Mesenteric fat pad (tissue), 1 donor: ENCODE results near the gene TUBA1B. TPM values are rescaled to one million over a fixed set of nuclear protein-coding genes. Genes with fewer than 3 reads are reported as not detected.

Experiments used
- DNase-seq: peaks from one replicate; pipeline ENCODE4 v3.0.0-alpha.2; 2020; ENCODE audit warnings: low spot score
- total RNA-seq: library from RNA; stranded (reverse); fragmentation: NEBNext Ultra II Directional; extraction: Animal tissue kit (Norgen Biotek cat#: 25700); gene quantifications from one replicate; pipeline ENCODE4 v1.2.1, GENCODE V29; 2021
- donor health status: DM: yes; HTN: yes; CAD: no.

The TUBA1B gene
- total RNA-seq, 1 donor from 2014 or later = 737 TPM

GRCh38 chr12:49091056-49091835 is 39.9 kb downstream of the TUBA1B start:
- DNase-seq = no peak

DNA sequence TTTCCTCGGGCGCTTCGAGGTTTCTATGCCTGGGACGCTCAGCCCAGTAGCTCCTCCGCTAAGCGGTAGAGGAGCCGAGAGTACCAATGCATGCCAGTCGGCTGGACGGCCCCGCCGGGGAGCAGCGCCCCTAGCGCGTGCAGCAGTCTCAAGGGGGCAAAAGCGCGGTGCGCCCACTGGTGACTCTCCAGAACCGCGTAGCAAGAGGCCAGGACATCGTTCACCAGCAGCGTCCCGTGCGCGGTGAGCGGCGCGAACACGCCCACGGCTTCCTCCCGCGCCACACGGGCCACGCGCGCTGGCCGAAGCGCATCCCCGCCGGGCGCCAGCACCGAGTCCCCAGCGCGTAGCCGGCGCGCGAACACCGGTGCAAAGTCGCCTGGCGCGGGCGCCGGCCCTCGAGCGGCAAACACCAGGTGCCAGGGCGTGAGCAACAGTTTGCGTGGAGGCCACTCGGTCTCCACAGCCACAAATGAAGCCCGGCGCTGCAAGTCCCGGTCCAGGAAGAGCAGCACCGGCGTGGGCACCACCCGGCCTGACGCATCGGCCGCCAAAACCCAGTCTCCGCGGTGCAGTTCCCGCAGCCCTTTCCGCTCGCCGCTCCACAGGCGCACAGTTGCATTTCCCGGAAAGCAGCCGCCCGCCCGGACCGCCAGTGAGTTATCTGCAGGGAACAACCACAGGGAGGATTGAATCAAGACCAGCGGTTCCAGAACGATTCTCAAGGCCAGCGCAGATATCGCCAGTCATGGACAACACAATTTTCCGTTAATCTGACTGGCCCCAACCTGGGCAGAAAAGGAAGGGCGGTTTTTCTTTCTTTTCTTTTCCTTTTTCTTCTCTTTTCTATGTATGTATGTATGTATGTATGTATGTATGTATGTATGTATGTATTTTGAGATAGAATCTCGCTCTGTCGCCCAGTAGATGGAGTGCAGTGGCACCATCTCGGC is 41.1 kb downstream of the TUBA1B start:
- DNase-seq = peak; percentile 93

DNA sequence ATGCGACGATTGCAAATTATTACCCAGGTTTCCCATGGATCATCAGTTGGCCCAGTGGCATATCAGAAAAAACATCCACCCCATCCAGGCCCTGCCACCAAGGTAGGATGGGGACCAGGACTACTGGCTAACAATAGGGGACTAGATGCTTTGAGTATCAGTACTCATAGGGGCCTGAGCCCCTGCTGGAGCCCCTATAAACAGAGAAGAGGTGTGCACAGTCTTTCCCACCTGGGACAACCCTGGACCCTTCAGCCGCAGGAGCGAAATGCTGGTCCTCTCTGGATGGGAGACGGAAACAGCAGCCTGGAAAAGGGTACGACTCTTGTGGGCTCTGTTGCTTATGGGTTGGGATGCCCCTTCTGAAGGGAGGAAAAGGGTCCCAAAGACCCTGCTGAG is 42.3 kb downstream of the TUBA1B start:
- no peak for DNase-seq

GRCh38 chr12:49088150-49088931 is 42.9 kb downstream of the TUBA1B start:
- DNase-seq = no peak

- no peak for DNase-seq
Observed at GRCh38 chr12:49086116-49086515, 45.1 kb downstream of the TUBA1B start.

GRCh38 chr12:49084438-49084837 is 46.8 kb downstream of the TUBA1B start:
- DNase-seq = no peak

DNA sequence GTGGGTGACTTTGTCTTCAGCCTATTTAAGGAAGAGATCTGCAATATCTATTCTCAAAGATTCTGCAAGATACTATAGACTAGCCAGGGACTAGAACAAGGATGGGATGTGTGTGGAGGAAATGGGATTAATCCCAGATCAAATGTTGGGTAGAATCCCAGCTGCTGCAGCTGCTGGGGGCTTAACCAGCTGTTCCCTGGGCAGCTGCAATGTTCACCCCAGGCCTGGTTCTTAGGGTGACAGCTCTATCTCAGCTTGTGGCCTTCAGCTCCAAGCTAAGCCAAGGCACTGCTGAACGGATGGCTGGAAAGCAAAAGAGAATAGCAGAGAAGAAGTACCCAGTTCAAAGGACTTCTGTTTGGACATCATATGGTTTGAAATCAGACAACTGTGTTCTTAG is 51.4 kb downstream of the TUBA1B start:
- DNase-seq = no peak

Other genes with a start within 250 kb of the TUBA1B start
- 34.2 TPM for gene FKBP11, start 205.9 kb downstream of the TUBA1B start, total RNA-seq
- 149 TPM for gene ARF3, start 173.9 kb downstream of the TUBA1B start, total RNA-seq
- 0.48 TPM for gene WNT10B, start 159.7 kb downstream of the TUBA1B start, total RNA-seq
- gene WNT1, start 153.1 kb downstream of the TUBA1B start, total RNA-seq = not detected
- 0.10 TPM for gene DDN, start 132.0 kb downstream of the TUBA1B start, total RNA-seq
- gene PRKAG1, start 112.6 kb downstream of the TUBA1B start, total RNA-seq = 61.7 TPM
- 79.7 TPM for gene KMT2D, start 70.6 kb downstream of the TUBA1B start, total RNA-seq
- gene RHEBL1, start 61.4 kb downstream of the TUBA1B start, total RNA-seq = 0.42 TPM
- gene DHH, start 36.6 kb downstream of the TUBA1B start, total RNA-seq = 1.5 TPM
- gene LMBR1L, start 20.5 kb downstream of the TUBA1B start, total RNA-seq = 46.1 TPM
- gene TUBA1A, start 57.7 kb upstream of the TUBA1B start, total RNA-seq = 121 TPM
- gene TUBA1C, start 133.7 kb upstream of the TUBA1B start, total RNA-seq = 173 TPM
- gene PRPH, start 163.8 kb upstream of the TUBA1B start, total RNA-seq = 0.55 TPM
- gene TROAP, start 191.9 kb upstream of the TUBA1B start, total RNA-seq = not detected
- gene C1QL4, start 205.8 kb upstream of the TUBA1B start, total RNA-seq = not detected
- gene DNAJC22, start 215.5 kb upstream of the TUBA1B start, total RNA-seq = not detected
- gene SPATS2, start 236.1 kb upstream of the TUBA1B start, total RNA-seq = 9.9 TPM